OCI-LY7 (cell line): Measurements from ENCODE around the gene NRXN2. TPM values are rescaled to one million over a fixed set of nuclear protein-coding genes. Genes with fewer than 3 reads are reported as not detected.

Experiments
- BruUV-seq: library from RNA; stranded (reverse); fragments of 400-500 nt; replicated peaks from 2 replicates; lab custom pipeline; 2021; lab: Mats Ljungman, UMichigan
- CTCF ChIA-PET: fragments of 300-600 bp; sonication (Branson Sonifier 250); formaldehyde crosslinking; loops from one replicate; lab custom pipeline; 2022; ENCODE audit warnings: antibody characterized with exemption; ENCODE audit not compliant: unreplicated experiment; lab: Charles Lee
- POLR2A ChIA-PET: fragments of 300-600 bp; sonication (Branson Sonifier 250); formaldehyde crosslinking; loops from one replicate; lab custom pipeline; 2022; ENCODE audit warnings: antibody characterized with exemption; lab: Charles Lee
- DNase-seq: peaks from one replicate; pipeline ENCODE4 v3.0.0-alpha.2; 2015; ENCODE audit warnings: low spot score
- H2AFZ ChIP-seq: fragments of 200-600 bp; sonication (generic), shearing (Covaris generic); 2 replicates; pipeline ENCODE4 v1.6.1; 2014; ENCODE audit warnings: mild to moderate bottlenecking, antibody characterized with exemption, low read length, moderate library complexity
- H3K27ac ChIP-seq: fragments of 200-600 bp; sonication (generic); 2 replicates; pipeline ENCODE4 v1.5.1; 2014; ENCODE audit warnings: mixed run types, low read depth, mild to moderate bottlenecking, moderate library complexity, low read length, inconsistent platforms; ENCODE audit not compliant: poor library complexity, severe bottlenecking
- H3K36me3 ChIP-seq: fragments of 200-600 bp; sonication (generic); 2 replicates; pipeline ENCODE4 v1.6.1; 2014; ENCODE audit warnings: mild to moderate bottlenecking, antibody characterized with exemption, low read length, moderate library complexity, mixed read lengths; ENCODE audit not compliant: insufficient read depth
- H3K4me1 ChIP-seq: fragments of 200-600 bp; sonication (generic); 2 replicates; pipeline ENCODE4 v1.5.1; 2014; ENCODE audit warnings: mild to moderate bottlenecking, low read length; ENCODE audit not compliant: insufficient read depth, poor library complexity, severe bottlenecking
- H3K4me2 ChIP-seq: fragments of 200-600 bp; sonication (generic); 2 replicates; pipeline ENCODE4 v1.6.1; 2014; ENCODE audit warnings: mild to moderate bottlenecking, low read length
- H3K4me3 ChIP-seq: fragments of 200-600 bp; sonication (generic); 2 replicates; pipeline ENCODE4 v1.5.1; 2014; ENCODE audit warnings: mild to moderate bottlenecking, low read depth, low read length; ENCODE audit not compliant: poor library complexity, severe bottlenecking
- H3K79me2 ChIP-seq: fragments of 200-600 bp; sonication (generic); 2 replicates; pipeline ENCODE4 v1.6.1; 2016; ENCODE audit warnings: low read depth, mild to moderate bottlenecking, low read length, moderate library complexity, mixed read lengths; ENCODE audit not compliant: insufficient read depth
- H3K9me2 ChIP-seq: fragments of 200-600 bp; sonication (generic); 2 replicates; pipeline ENCODE4 v1.6.1; 2016; ENCODE audit warnings: mild to moderate bottlenecking, low read length, mixed read lengths; ENCODE audit not compliant: insufficient read depth
- H3K9me3 ChIP-seq: fragments of 200-600 bp; sonication (generic); 2 replicates; pipeline ENCODE4 v1.6.1; 2014; ENCODE audit warnings: mild to moderate bottlenecking, mixed run types, low read length, mixed read lengths
- H4K20me1 ChIP-seq: fragments of 200-600 bp; sonication (generic); 2 replicates; pipeline ENCODE4 v1.6.1; 2014; ENCODE audit warnings: mild to moderate bottlenecking, antibody characterized with exemption, low read length, moderate library complexity, mixed read lengths; ENCODE audit not compliant: insufficient read depth
- EZH2phosphoT487 ChIP-seq: fragments of 200-600 bp; sonication (generic); IDR thresholded peaks from 2 replicates; pipeline ENCODE4 v1.6.1; 2018; ENCODE audit warnings: low read depth, borderline replicate concordance, mild to moderate bottlenecking, mixed run types, antibody characterized with exemption, low read length, moderate library complexity, mixed read lengths
- intact Hi-C: fragments of 100-400 bp; cut with micrococcal nuclease; formaldehyde crosslinking; loops from one replicate; pipeline ENCODE4 v1.10.0; 2022; ENCODE audit not compliant: unreplicated experiment
- total RNA-seq, 2 experiments: library from RNA; depleted of rRNA in 1 of 2; stranded (reverse); fragments of >200 nt in 1 of 2; shearing (Covaris generic) in 1 of 2; gene quantifications; 2 replicates each; pipeline ENCODE4 v1.2.3, GENCODE V29; 2014 to 2022
- TF ChIP-seq, protein P1 (sequence below): fragments of 200-600 bp; sonication (generic); conservative IDR thresholded peaks from 2 replicates; pipeline ENCODE4 v1.5.1; 2014; ENCODE audit warnings: mild to moderate bottlenecking, antibody characterized with exemption, low read length, moderate library complexity, mixed read lengths

Gene NRXN2
- total RNA-seq, 2 experiments from 2014 or later = 2.4 to 3.3 TPM

GRCh38 chr11:64676261-64676615, 46.8 kb downstream of the NRXN2 start:
- no peak overlapping the region for H3K4me2 ChIP-seq
- TF ChIP-seq, protein P1, sequence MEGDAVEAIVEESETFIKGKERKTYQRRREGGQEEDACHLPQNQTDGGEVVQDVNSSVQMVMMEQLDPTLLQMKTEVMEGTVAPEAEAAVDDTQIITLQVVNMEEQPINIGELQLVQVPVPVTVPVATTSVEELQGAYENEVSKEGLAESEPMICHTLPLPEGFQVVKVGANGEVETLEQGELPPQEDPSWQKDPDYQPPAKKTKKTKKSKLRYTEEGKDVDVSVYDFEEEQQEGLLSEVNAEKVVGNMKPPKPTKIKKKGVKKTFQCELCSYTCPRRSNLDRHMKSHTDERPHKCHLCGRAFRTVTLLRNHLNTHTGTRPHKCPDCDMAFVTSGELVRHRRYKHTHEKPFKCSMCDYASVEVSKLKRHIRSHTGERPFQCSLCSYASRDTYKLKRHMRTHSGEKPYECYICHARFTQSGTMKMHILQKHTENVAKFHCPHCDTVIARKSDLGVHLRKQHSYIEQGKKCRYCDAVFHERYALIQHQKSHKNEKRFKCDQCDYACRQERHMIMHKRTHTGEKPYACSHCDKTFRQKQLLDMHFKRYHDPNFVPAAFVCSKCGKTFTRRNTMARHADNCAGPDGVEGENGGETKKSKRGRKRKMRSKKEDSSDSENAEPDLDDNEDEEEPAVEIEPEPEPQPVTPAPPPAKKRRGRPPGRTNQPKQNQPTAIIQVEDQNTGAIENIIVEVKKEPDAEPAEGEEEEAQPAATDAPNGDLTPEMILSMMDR = no peak
- TF ChIP-seq EZH2phosphoT487 = no peak
- BruUV-seq = no TSS peak
- H3K79me2 ChIP-seq = no peaks in the 10 kb centered on the region
- H2AFZ ChIP-seq = no peak overlapping the region
- H3K27ac ChIP-seq = no peak overlapping the region
- H3K36me3 ChIP-seq = no peaks in the 10 kb centered on the region
- no peaks in the 10 kb centered on the region for H3K9me3 ChIP-seq
- no peak overlapping the region for H3K4me3 ChIP-seq
- H4K20me1 ChIP-seq = no peaks in the 10 kb centered on the region
- ChIA-PET CTCF (no interaction called here), POLR2A (no interaction called here)
- intact Hi-C loops = no loop called here
- DNase-seq = no peak
- H3K9me2 ChIP-seq = no peaks in the 10 kb centered on the region
- peaks cover 19% of the 10 kb centered on the region for H3K4me1 ChIP-seq

DNA sequence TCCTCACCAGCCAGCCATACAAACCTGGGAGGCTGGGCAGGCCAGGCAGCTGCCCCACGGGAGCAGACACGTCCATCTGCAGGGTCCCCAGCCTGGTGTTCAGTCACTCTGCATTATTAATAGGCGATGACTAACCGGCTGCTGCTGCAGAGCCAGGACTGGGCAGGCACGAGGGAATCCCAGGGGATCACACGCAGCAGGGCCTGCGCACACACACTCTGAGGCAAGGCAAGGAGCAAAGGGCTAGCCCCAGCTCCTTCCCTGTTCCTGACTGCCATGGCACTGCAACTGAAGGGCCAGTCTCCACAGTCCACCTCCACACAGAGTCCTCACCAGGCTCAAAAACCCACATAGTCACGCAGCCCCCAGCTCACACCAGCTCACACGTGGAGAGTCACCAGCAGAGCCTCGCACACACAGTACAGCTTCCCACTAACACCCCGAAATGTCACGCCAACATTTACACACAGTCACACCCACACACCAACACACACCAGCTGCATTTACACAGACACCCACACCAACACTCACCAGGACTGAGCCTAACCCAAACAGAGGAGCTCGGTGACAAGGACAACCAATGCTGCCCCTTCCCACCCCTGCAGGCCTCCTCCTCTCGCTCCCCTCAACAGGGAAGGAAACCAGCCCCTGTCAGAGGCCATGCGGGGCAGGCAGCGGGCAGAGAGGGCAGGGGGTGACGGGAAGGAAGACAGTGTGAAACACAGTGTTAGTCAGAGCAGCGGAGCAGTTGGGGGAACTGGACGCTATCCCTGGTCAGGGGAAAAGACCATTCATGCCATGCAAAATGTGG, 47.3 kb downstream of the NRXN2 start:
- DNase-seq = no peak
- Histone ChIP-seq H3K4me3 (no peak overlapping the region), H3K27ac (no peak overlapping the region), H3K4me2 (no peak overlapping the region), H2AFZ (no peak overlapping the region), H3K79me2 (no peaks in the 10 kb centered on the region), H3K36me3 (no peaks in the 10 kb centered on the region), H3K9me2 (no peaks in the 10 kb centered on the region), H4K20me1 (no peaks in the 10 kb centered on the region), H3K9me3 (no peaks in the 10 kb centered on the region), H3K4me1 (peaks cover 19% of the 10 kb centered on the region)
- intact Hi-C loops = no loop called here
- TF ChIP-seq EZH2phosphoT487 = no peak
- TF ChIP-seq, protein P1 = no peak
- POLR2A ChIA-PET = no interaction called here
- CTCF ChIA-PET = interaction anchor here (2.3 kb wide), 1 partner anchor 13 kb away, joined by 5 read pairs; no protein-coding TSS in a partner anchor
- no TSS peak for BruUV-seq

DNA sequence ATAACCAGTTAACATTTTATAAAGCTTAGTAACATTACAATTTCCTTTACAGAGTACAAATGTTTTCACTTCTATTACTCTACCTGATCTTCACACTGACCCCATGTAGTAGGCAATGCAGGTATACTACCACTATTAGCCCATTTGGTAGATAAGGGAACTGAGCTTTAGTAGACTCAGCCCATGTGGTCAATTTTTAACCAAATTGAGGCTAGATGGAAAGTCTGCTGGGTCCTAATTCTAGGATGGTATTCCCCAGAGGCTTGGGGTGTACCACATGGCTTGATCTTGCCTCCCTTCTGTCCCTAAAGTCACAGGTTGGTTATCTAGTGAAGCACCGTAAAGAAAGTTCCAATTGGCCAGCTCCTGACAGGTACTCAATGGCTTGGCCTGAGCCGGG, 48.2 kb downstream of the NRXN2 start:
- DNase-seq = no peak
- BruUV-seq = no TSS peak
- CTCF ChIA-PET = interaction anchor here (2.3 kb wide), 1 partner anchor 14 kb away, joined by 5 read pairs; no protein-coding TSS in a partner anchor
- H3K4me3 ChIP-seq = no peak overlapping the region
- no peak overlapping the region for H2AFZ ChIP-seq
- H3K4me2 ChIP-seq = no peak overlapping the region
- H4K20me1 ChIP-seq = no peaks in the 10 kb centered on the region
- H3K36me3 ChIP-seq = no peaks in the 10 kb centered on the region
- no peaks in the 10 kb centered on the region for H3K9me2 ChIP-seq
- POLR2A ChIA-PET = interaction anchor here (0.9 kb wide), 1 partner anchor 14 kb away, joined by 5 read pairs; no protein-coding TSS in a partner anchor
- H3K9me3 ChIP-seq = no peaks in the 10 kb centered on the region
- H3K79me2 ChIP-seq = no peaks in the 10 kb centered on the region
- intact Hi-C loops = no loop called here
- TF ChIP-seq, protein P1 = no peak
- no peak for TF ChIP-seq EZH2phosphoT487
- H3K4me1 ChIP-seq = peaks cover 19% of the 10 kb centered on the region
- H3K27ac ChIP-seq = no peak overlapping the region
